GM23338 (cell line): Measurements from ENCODE around the gene DNM2. TPM values are rescaled to one million over a fixed set of nuclear protein-coding genes. Genes with fewer than 3 reads are reported as not detected.

ENCODE experiments used
- ATAC-seq: fragments of 200-7000 bp; cut with Tn5 transposase; 3 replicates; pipeline ENCODE4 v1.9.1; 2020
- DNase-seq: peaks from one replicate; pipeline ENCODE4 v3.0.0-alpha.2; 2015; ENCODE audit warnings: low spot score
- H2AFZ ChIP-seq: fragments of 200-600 bp; sonication (generic); 2 replicates; pipeline ENCODE4 v1.8.0; 2016; ENCODE audit warnings: antibody characterized with exemption, mild to moderate bottlenecking, moderate library complexity
- H3F3A ChIP-seq: fragments of 200-600 bp; sonication (generic); replicated peaks from 2 replicates; pipeline ENCODE4 v1.8.0; 2017; ENCODE audit warnings: antibody characterized with exemption, mixed run types, low read depth
- H3K27ac ChIP-seq: fragments of 200-600 bp; sonication (generic); 2 replicates; pipeline ENCODE4 v1.6.1; 2016; ENCODE audit warnings: low read depth
- H3K27me3 ChIP-seq: fragments of 200-600 bp; sonication (generic); 2 replicates; pipeline ENCODE4 v1.8.0; 2016; ENCODE audit warnings: mild to moderate bottlenecking, mixed run types, moderate library complexity; ENCODE audit not compliant: insufficient read depth
- H3K36me3 ChIP-seq: fragments of 200-600 bp; sonication (generic); 2 replicates; pipeline ENCODE4 v1.8.0; 2016; ENCODE audit warnings: mild to moderate bottlenecking; ENCODE audit not compliant: insufficient read depth
- H3K4me1 ChIP-seq: fragments of 200-600 bp; sonication (generic); 2 replicates; pipeline ENCODE4 v1.8.0; 2016; ENCODE audit warnings: mild to moderate bottlenecking, moderate library complexity; ENCODE audit not compliant: insufficient read depth
- H3K4me2 ChIP-seq: fragments of 200-600 bp; sonication (generic); 2 replicates; pipeline ENCODE4 v1.7.1; 2017; ENCODE audit warnings: mixed run types
- H3K4me3 ChIP-seq: fragments of 200-600 bp; sonication (generic); 2 replicates; pipeline ENCODE4 v1.6.1; 2016; ENCODE audit warnings: mixed run types
- H3K79me2 ChIP-seq: fragments of 200-600 bp; sonication (generic); replicated peaks from 2 replicates; pipeline ENCODE4 v1.8.0; 2017; ENCODE audit warnings: mild to moderate bottlenecking; ENCODE audit not compliant: insufficient read depth
- H3K9me2 ChIP-seq: fragments of 200-600 bp; sonication (generic); 2 replicates; pipeline ENCODE4 v1.8.0; 2017; ENCODE audit not compliant: insufficient read depth
- H4K20me1 ChIP-seq: fragments of 200-600 bp; sonication (generic); replicated peaks from 2 replicates; pipeline ENCODE4 v1.8.0; 2017; ENCODE audit warnings: mild to moderate bottlenecking; ENCODE audit not compliant: insufficient read depth
- H3K27ac Mint-ChIP-seq: 2 replicates; pipeline ENCODE4 v1.8.0; 2020; ENCODE audit warnings: inconsistent platforms, mild to moderate bottlenecking, moderate library complexity, mixed read lengths
- H3K27me3 Mint-ChIP-seq: 3 replicates; pipeline ENCODE4 v1.8.0; 2022; ENCODE audit warnings: low read depth, mild to moderate bottlenecking, moderate library complexity, mixed read lengths, inconsistent platforms; ENCODE audit not compliant: insufficient read depth, poor library complexity
- H3K36me3 Mint-ChIP-seq: 3 replicates; pipeline ENCODE4 v1.8.0; 2021; ENCODE audit warnings: low read depth, mild to moderate bottlenecking, inconsistent platforms, moderate library complexity, mixed read lengths
- H3K4me1 Mint-ChIP-seq: 3 replicates; pipeline ENCODE4 v1.8.0; 2020; ENCODE audit warnings: mild to moderate bottlenecking, inconsistent platforms, mixed read lengths
- H3K4me3 Mint-ChIP-seq: 3 replicates; pipeline ENCODE4 v1.8.0; 2021; ENCODE audit warnings: moderate library complexity, mild to moderate bottlenecking, inconsistent platforms, mixed read lengths
- H3K9me3 Mint-ChIP-seq: 3 replicates; pipeline ENCODE4 v1.8.0; 2020; ENCODE audit warnings: moderate library complexity, mild to moderate bottlenecking, inconsistent platforms, mixed read lengths
- CREB1 ChIP-seq: fragments of 250-450 bp; sonication (Bioruptor Pico); IDR thresholded peaks from 2 replicates; pipeline ENCODE4 v1.5.0; 2020; ENCODE audit warnings: low read depth, mild to moderate bottlenecking, moderate library complexity
- CTCF ChIP-seq, 2 experiments: fragments of 200-600 bp in 1 of 2; sonication (generic) in 1 of 2; conservative IDR thresholded peaks; 2 replicates each; pipeline versions ENCODE4 v1.5.1 to v1.6.1; 2016 to 2017; ENCODE audit warnings: antibody characterized with exemption in 2 of 2, low read depth in 2 of 2, mild to moderate bottlenecking in 2 of 2, moderate library complexity in 1 of 2
- ETS1 ChIP-seq: IDR thresholded peaks from 2 replicates; pipeline ENCODE4 v1.6.1; 2016; ENCODE audit warnings: antibody characterized with exemption
- EZH2 ChIP-seq: fragments of 200-600 bp; sonication (generic); IDR thresholded peaks from one replicate; pipeline ENCODE4 v1.8.0; 2017; ENCODE audit warnings: antibody characterized with exemption, mild to moderate bottlenecking, low read depth; ENCODE audit not compliant: unreplicated experiment
- EZH2phosphoT487 ChIP-seq: fragments of 200-600 bp; sonication (generic); IDR thresholded peaks from one replicate; pipeline ENCODE4 v1.8.1; 2018; ENCODE audit warnings: antibody characterized with exemption; ENCODE audit not compliant: unreplicated experiment
- JUNB ChIP-seq: IDR thresholded peaks from one replicate; pipeline ENCODE4 v1.6.1; 2016; ENCODE audit warnings: antibody characterized with exemption; ENCODE audit not compliant: unreplicated experiment
- NANOG ChIP-seq: IDR thresholded peaks from 2 replicates; pipeline ENCODE4 v1.6.1; 2016; ENCODE audit warnings: antibody characterized with exemption, borderline replicate concordance
- POLR2AphosphoS5 ChIP-seq: IDR thresholded peaks from 2 replicates; pipeline ENCODE4 v1.6.1; 2016; ENCODE audit warnings: antibody characterized with exemption, low read depth
- REST ChIP-seq: IDR thresholded peaks from one replicate; pipeline ENCODE4 v1.6.1; 2018; ENCODE audit warnings: antibody characterized with exemption; ENCODE audit not compliant: unreplicated experiment
- STAT1 ChIP-seq: IDR thresholded peaks from one replicate; pipeline ENCODE4 v1.6.1; 2016; ENCODE audit warnings: antibody characterized with exemption; ENCODE audit not compliant: unreplicated experiment
- ZNF114 ChIP-seq: fragments of 250-450 bp; sonication (Bioruptor Pico); IDR thresholded peaks from 2 replicates; pipeline ENCODE4 v1.5.0; 2020; ENCODE audit warnings: mild to moderate bottlenecking, moderate library complexity
- ZNF331 ChIP-seq: fragments of 250-450 bp; sonication (Bioruptor Pico); IDR thresholded peaks from 2 replicates; pipeline ENCODE4 v1.5.0; 2020; ENCODE audit warnings: low read depth, mild to moderate bottlenecking, moderate library complexity
- ZNF462 ChIP-seq: fragments of 250-450 bp; sonication (Bioruptor Pico); IDR thresholded peaks from 2 replicates; pipeline ENCODE4 v1.5.0; 2020; ENCODE audit warnings: mild to moderate bottlenecking, moderate library complexity
- polyA plus RNA-seq: library from polyadenylated mRNA; unstranded; fragments of >200 nt; fragmentation: Nextera tagmentation; extraction: Ambion mirVana; gene quantifications from 2 replicates; pipeline ENCODE4 v1.2.1, GENCODE V29; 2016
- total RNA-seq: library from RNA; depleted of rRNA; stranded (reverse); fragments of >200 nt; shearing (Covaris generic); gene quantifications from 2 replicates; pipeline ENCODE4 v1.2.3, GENCODE V29; 2014

The DNM2 gene
- total and polyA plus RNA-seq, 2 experiments from 2014 or later: 40.7 to 138 TPM

GRCh38 chr19:10766049-10766623, 48.3 kb downstream of the DNM2 start:
- Histone ChIP-seq H3K9me2 (no peaks in the 10 kb centered on the region), H3F3A (0 out of 2 replicates have a peak, but pooled peaks cover 3% of the 10 kb centered on the region), H3K4me3 (no peak overlapping the region), H3K27me3 (no peaks in the 10 kb centered on the region), H3K36me3 (no peaks in the 10 kb centered on the region), H3K27ac (no peak overlapping the region), H3K4me1 (no peaks in the 10 kb centered on the region; the same call in 1 of the 2 replicates), H4K20me1 (no peaks in the 10 kb centered on the region; the same call in none of the 2 replicates), H3K79me2 (no peaks in the 10 kb centered on the region), H3K4me2 (no peak overlapping the region), H2AFZ (no peak overlapping the region)
- Mint-ChIP-seq H3K9me3 (no peaks in the 10 kb centered on the region), H3K27ac (no peak overlapping the region), H3K27me3 (peaks cover 6% of the 10 kb centered on the region), H3K4me1 (peaks cover 27% of the 10 kb centered on the region), H3K4me3 (no peak overlapping the region), H3K36me3 (peaks cover 14% of the 10 kb centered on the region)
- ATAC-seq (no peak), DNase-seq (no peak)
- TF ChIP-seq ZNF331 (CRISPR knock-in tag) (no peak), JUNB (no peak), EZH2phosphoT487 (no peak), ZNF462 (no peak), ZNF114 (CRISPR knock-in tag) (no peak), EZH2 (no peak), POLR2AphosphoS5 (no peak), NANOG (no peak), REST (no peak), CREB1 (CRISPR knock-in tag) (no peak), ETS1 (no peak), CTCF (conservative IDR thresholded peaks at IDR 0.05; ENCODE audit: low read depth in 2 of 2) (no peak), STAT1 (no peak)
